Body of pancreas (tissue), 4 donors: ENCODE data around the gene DMGDH.

Experiments
- POLR2A ChIP-seq, 3 donors: fragments of 450-650 bp; IDR thresholded peaks; one replicate each; pipeline ENCODE4 v1.6.1; 2016; ENCODE audit warnings: antibody characterized with exemption in 3 of 3, mild to moderate bottlenecking in 2 of 3
- TF ChIP-seq, protein P1 (sequence below), 7 experiments: fragments of 450-650 bp in 4 of 7; fragments of 200-600 bp in 3 of 7; sonication (generic) in 3 of 7; IDR thresholded peaks; one replicate each; pipeline ENCODE4 v1.5.1; 2016 to 2019; ENCODE audit warnings: antibody characterized with exemption in 7 of 7

DNA sequence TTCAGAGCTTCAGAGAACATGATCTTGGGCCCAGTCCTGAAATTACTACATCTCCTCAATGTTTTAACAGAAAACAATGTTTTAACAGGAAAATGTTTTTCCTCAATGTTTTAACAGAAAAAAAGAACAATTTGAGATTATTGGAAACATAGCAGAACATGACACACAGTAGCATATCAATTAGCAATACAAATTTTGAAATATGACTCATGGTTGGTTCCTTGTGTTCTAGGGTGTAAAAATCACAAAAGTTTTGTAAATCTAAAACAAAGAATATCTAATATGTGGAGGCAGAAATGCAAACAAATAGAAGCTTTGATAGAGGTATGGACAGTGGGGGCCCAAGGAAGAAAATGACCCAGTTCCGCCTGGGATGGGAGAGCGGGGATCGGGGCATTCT, 61.6 kb downstream of the DMGDH start:
- TF ChIP-seq, protein P1, sequence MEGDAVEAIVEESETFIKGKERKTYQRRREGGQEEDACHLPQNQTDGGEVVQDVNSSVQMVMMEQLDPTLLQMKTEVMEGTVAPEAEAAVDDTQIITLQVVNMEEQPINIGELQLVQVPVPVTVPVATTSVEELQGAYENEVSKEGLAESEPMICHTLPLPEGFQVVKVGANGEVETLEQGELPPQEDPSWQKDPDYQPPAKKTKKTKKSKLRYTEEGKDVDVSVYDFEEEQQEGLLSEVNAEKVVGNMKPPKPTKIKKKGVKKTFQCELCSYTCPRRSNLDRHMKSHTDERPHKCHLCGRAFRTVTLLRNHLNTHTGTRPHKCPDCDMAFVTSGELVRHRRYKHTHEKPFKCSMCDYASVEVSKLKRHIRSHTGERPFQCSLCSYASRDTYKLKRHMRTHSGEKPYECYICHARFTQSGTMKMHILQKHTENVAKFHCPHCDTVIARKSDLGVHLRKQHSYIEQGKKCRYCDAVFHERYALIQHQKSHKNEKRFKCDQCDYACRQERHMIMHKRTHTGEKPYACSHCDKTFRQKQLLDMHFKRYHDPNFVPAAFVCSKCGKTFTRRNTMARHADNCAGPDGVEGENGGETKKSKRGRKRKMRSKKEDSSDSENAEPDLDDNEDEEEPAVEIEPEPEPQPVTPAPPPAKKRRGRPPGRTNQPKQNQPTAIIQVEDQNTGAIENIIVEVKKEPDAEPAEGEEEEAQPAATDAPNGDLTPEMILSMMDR (IDR thresholded peaks at IDR 0.05), result no peak
- no peak for TF ChIP-seq POLR2A (IDR thresholded peaks at IDR 0.05)
